Mesothelial cell of epicardium (in vitro differentiated cells): ENCODE results near the gene CNGA3. TPM values are rescaled to one million over a fixed set of nuclear protein-coding genes. Genes with fewer than 3 reads are reported as not detected.

Source experiments
- DNase-seq, 2 experiments: peaks; one replicate each; pipeline ENCODE4 v3.0.0; 2021; ENCODE audit warnings: low spot score in 2 of 2; ENCODE audit not compliant: unreplicated experiment in 2 of 2
- H3K27ac Mint-ChIP-seq: 2 replicates; pipeline ENCODE4 v1.8.0; 2021; ENCODE audit warnings: mixed read lengths
- H3K27me3 Mint-ChIP-seq: 2 replicates; pipeline ENCODE4 v1.8.0; 2021; ENCODE audit warnings: low read depth, mixed read lengths
- H3K36me3 Mint-ChIP-seq: 2 replicates; pipeline ENCODE4 v1.8.0; 2021; ENCODE audit warnings: mixed read lengths
- H3K4me1 Mint-ChIP-seq: 2 replicates; pipeline ENCODE4 v1.8.0; 2021; ENCODE audit warnings: mixed read lengths
- H3K4me3 Mint-ChIP-seq: 2 replicates; pipeline ENCODE4 v1.8.0; 2021; ENCODE audit warnings: mild to moderate bottlenecking, moderate library complexity, mixed read lengths
- H3K9me3 Mint-ChIP-seq: 2 replicates; pipeline ENCODE4 v1.8.0; 2021; ENCODE audit warnings: mixed read lengths
- total RNA-seq: library from RNA; stranded (reverse); gene quantifications from 3 replicates; pipeline ENCODE4 v1.2.1, GENCODE V29; 2021
- TF ChIP-seq, protein P1 (sequence below): fragments of 200-600 bp; sonication (generic); IDR thresholded peaks from one replicate; pipeline ENCODE4 v1.5.0; 2021; ENCODE audit warnings: antibody characterized with exemption; ENCODE audit not compliant: unreplicated experiment

Gene CNGA3
- total RNA-seq, 1 donor from 2014 or later: not detected

DNA sequence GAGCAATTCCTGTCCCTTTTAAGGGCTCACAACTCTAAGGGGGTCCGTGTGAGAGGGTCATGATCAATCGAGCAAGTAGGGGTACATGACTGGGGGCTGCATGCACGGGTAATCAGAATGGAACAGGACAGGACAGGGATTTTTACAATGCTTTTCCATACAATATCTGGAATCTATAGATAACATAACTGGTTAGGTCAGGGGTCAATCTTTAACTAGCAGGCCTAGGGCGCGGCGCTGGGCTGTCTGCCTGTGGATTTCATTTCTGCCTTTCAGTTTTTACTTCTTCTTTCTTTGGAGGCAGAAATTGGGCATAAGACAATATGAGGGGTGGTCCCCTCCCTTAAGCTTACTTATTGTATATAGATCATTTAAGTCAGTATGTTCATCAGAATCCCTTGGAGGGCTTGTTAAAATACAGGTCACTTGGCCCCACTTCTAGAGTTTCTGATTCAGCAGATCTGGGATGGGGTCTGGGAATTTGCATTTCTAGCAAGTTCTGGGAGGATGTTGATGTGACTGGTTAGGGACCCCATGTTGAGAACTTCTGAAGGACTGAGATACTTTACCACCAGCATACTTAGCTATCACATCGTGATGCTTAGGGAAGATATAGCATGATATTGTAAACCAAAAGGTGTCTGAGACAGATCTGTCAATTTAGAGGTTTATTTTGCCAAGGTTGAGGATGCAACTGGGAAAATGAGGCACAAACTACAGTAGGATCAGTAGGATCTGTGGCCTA lies 95.6 kb downstream of the CNGA3 start:
- no peaks in the 10 kb centered on the region for H3K36me3 Mint-ChIP-seq
- no peak for DNase-seq
- H3K4me1 Mint-ChIP-seq: peaks cover 19% of the 10 kb centered on the region
- no peak overlapping the region for H3K27ac Mint-ChIP-seq
- H3K27me3 Mint-ChIP-seq: no peaks in the 10 kb centered on the region
- no peak overlapping the region for H3K4me3 Mint-ChIP-seq
- TF ChIP-seq, protein P1, sequence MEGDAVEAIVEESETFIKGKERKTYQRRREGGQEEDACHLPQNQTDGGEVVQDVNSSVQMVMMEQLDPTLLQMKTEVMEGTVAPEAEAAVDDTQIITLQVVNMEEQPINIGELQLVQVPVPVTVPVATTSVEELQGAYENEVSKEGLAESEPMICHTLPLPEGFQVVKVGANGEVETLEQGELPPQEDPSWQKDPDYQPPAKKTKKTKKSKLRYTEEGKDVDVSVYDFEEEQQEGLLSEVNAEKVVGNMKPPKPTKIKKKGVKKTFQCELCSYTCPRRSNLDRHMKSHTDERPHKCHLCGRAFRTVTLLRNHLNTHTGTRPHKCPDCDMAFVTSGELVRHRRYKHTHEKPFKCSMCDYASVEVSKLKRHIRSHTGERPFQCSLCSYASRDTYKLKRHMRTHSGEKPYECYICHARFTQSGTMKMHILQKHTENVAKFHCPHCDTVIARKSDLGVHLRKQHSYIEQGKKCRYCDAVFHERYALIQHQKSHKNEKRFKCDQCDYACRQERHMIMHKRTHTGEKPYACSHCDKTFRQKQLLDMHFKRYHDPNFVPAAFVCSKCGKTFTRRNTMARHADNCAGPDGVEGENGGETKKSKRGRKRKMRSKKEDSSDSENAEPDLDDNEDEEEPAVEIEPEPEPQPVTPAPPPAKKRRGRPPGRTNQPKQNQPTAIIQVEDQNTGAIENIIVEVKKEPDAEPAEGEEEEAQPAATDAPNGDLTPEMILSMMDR: no peak
- H3K9me3 Mint-ChIP-seq: peaks cover 21% of the 10 kb centered on the region

- Mint-ChIP-seq H3K4me3 (no peak overlapping the region), H3K27ac (no peak overlapping the region), H3K9me3 (peaks cover 17% of the 10 kb centered on the region), H3K36me3 (no peaks in the 10 kb centered on the region), H3K4me1 (peaks cover 20% of the 10 kb centered on the region), H3K27me3 (no peaks in the 10 kb centered on the region)
- DNase-seq: no peak
- TF ChIP-seq, protein P1: no peak
Observed at GRCh38 chr2:98442488-98442887, 96.2 kb downstream of the CNGA3 start.

DNA sequence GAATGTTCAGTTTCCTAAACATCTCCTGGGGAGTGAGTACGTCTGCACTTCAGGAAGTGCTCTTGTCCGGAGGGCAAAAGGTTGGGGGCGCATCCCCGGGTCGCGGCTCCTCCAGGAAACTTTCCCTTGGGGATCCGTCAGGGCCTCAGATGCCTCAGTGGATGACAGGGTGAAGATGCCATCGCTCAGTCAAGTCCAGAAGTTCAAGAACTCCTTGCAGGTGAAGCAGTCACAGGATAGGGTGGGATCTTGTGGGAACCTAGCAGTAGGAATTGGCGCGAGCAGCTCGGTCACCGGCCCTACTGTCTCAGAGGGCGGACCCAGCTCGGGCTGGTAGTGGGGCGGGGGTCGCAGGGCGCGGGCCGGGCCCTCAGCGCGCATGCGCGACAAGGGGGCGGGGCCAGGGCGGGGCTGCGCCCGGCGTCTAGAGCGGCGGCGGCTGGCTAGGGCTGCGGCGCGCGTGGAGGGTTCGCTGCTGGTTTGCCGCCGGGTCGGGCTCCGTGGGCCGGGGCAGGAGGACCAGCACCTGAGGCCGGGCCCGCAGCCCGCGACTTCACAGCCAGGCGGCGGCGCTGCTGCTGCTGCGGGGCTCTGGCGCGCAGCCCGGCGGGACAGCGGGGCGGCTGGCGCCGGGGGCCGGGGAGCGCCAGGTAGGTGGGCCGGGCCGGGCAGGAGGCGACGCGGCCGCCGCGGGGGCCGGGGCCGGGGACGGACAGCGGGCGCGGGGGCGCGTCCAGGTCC lies 98.3 kb downstream of the CNGA3 start, which contains the start of gene INPP4A:
Gene INPP4A (plus strand): TSS at position 423 of the 741 bp plus-strand sequence. CDS start 75,191 bp downstream, outside the sequence.
- H3K9me3 Mint-ChIP-seq: peaks cover 4% of the 10 kb centered on the region
- TF ChIP-seq, protein P1: no peak
- H3K27me3 Mint-ChIP-seq: no peaks in the 10 kb centered on the region
- H3K36me3 Mint-ChIP-seq: no peaks in the 10 kb centered on the region
- peak within 1 kb of the TSS; percentile 90 for H3K27ac Mint-ChIP-seq
- DNase-seq: peak; percentile 82 to 88
- peaks cover 23% of the 10 kb centered on the region for H3K4me1 Mint-ChIP-seq
- peak within 1 kb of the TSS; percentile 87 for H3K4me3 Mint-ChIP-seq

GRCh38 chr2:98445177-98445682 lies 99.0 kb downstream of the CNGA3 start:
- peak overlapping the region; percentile 90 for H3K27ac Mint-ChIP-seq
- peaks cover 23% of the 10 kb centered on the region for H3K4me1 Mint-ChIP-seq
- peak in 1 of 2 experiments; percentile 59 for DNase-seq
- no peaks in the 10 kb centered on the region for H3K36me3 Mint-ChIP-seq
- no peaks in the 10 kb centered on the region for H3K9me3 Mint-ChIP-seq
- no peaks in the 10 kb centered on the region for H3K27me3 Mint-ChIP-seq
- peak overlapping the region; percentile 84 for H3K4me3 Mint-ChIP-seq
- TF ChIP-seq, protein P1: no peak

- Mint-ChIP-seq H3K36me3 (no peaks in the 10 kb centered on the region), H3K9me3 (no peaks in the 10 kb centered on the region), H3K4me3 (peak overlapping the region; percentile 84), H3K27ac (peak overlapping the region; percentile 90), H3K27me3 (no peaks in the 10 kb centered on the region), H3K4me1 (peaks cover 23% of the 10 kb centered on the region)
- TF ChIP-seq, protein P1: no peak
- DNase-seq: no peak
Observed at GRCh38 chr2:98445683-98446581, 99.7 kb downstream of the CNGA3 start.
